Panc1 (cell line): Measurements from ENCODE around the gene SEMA4D.

Experiments used
- CTCF ChIP-seq: fragments of 450-650 bp; IDR thresholded peaks from 2 replicates; pipeline ENCODE4 v1.5.1; 2017; ENCODE audit warnings: mild to moderate bottlenecking
- POLR2AphosphoS5 ChIP-seq: IDR thresholded peaks from 2 replicates; pipeline ENCODE4 v1.6.1; 2012; ENCODE audit warnings: mild to moderate bottlenecking, low read depth, low read length, moderate library complexity
- SIN3A ChIP-seq: IDR thresholded peaks from 2 replicates; pipeline ENCODE4 v1.6.1; 2012; ENCODE audit warnings: low read depth, mild to moderate bottlenecking, low read length, moderate library complexity, borderline replicate concordance; ENCODE audit not compliant: insufficient read depth
- TCF7L2 ChIP-seq: IDR thresholded peaks from 2 replicates; pipeline ENCODE4 v1.6.1; 2011; ENCODE audit warnings: mild to moderate bottlenecking, low read depth, low read length, inconsistent platforms
- TF ChIP-seq, protein P1 (sequence below), 2 experiments: IDR thresholded peaks; 2 replicates each; pipeline ENCODE4 v1.6.1; 2011 to 2012; ENCODE audit warnings: low read depth in 2 of 2, control low read depth in 1 of 2, low read length in 1 of 2, mild to moderate bottlenecking in 1 of 2, moderate library complexity in 1 of 2; ENCODE audit not compliant: insufficient read depth in 1 of 2

DNA sequence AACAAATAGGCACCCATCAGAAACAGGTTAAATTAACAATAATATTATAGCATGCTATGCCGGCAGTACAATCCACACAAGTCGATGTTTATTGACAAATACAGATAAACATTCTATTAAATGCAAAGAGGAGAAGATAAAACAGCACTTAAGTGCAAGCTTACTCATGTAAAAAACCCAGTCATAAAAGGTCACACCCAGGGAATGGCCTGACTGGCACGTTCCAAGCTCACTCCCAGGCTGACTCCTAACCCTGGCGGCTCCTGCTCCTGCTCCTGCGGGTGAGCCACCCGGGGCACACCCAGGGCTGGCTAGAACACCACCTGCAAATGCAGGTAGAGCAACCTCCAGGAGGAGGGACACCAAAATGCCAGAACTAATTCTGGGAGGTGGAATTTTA lies 66.9 kb downstream of the SEMA4D start:
- TF ChIP-seq CTCF (no peak), TCF7L2 (no peak), POLR2AphosphoS5 (no peak), SIN3A (no peak)
- TF ChIP-seq, protein P1, sequence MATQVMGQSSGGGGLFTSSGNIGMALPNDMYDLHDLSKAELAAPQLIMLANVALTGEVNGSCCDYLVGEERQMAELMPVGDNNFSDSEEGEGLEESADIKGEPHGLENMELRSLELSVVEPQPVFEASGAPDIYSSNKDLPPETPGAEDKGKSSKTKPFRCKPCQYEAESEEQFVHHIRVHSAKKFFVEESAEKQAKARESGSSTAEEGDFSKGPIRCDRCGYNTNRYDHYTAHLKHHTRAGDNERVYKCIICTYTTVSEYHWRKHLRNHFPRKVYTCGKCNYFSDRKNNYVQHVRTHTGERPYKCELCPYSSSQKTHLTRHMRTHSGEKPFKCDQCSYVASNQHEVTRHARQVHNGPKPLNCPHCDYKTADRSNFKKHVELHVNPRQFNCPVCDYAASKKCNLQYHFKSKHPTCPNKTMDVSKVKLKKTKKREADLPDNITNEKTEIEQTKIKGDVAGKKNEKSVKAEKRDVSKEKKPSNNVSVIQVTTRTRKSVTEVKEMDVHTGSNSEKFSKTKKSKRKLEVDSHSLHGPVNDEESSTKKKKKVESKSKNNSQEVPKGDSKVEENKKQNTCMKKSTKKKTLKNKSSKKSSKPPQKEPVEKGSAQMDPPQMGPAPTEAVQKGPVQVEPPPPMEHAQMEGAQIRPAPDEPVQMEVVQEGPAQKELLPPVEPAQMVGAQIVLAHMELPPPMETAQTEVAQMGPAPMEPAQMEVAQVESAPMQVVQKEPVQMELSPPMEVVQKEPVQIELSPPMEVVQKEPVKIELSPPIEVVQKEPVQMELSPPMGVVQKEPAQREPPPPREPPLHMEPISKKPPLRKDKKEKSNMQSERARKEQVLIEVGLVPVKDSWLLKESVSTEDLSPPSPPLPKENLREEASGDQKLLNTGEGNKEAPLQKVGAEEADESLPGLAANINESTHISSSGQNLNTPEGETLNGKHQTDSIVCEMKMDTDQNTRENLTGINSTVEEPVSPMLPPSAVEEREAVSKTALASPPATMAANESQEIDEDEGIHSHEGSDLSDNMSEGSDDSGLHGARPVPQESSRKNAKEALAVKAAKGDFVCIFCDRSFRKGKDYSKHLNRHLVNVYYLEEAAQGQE (IDR thresholded peaks at IDR 0.05; ENCODE audit: insufficient read depth in 1 of 2, low read depth in 2 of 2, low read length in 1 of 2): no peak
